Cardiac fibroblast (primary cell): ENCODE results near the gene PAF1.

Experiments
- DNase-seq, 2 donors: peaks; one replicate each; pipeline versions ENCODE4 v3.0.0 to v3.0.0-alpha.2; 2010; ENCODE audit warnings: low read depth in 2 of 2
- H3K4me3 ChIP-seq, 2 donors: replicated peaks in 1 of 2; 1 replicate in 1 of 2; 2 replicates in 1 of 2; pipeline ENCODE4 v1.5.1; 2011; ENCODE audit warnings: low read depth in 2 of 2, low read length in 2 of 2, mild to moderate bottlenecking in 2 of 2, moderate library complexity in 1 of 2
- CTCF ChIP-seq: IDR thresholded peaks from one replicate; pipeline ENCODE4 v1.5.1; 2011; ENCODE audit warnings: low read depth, mild to moderate bottlenecking, low read length, inconsistent platforms

Gene PAF1

GRCh38 chr19:39352381-39353255, 38.3 kb downstream of the PAF1 start:
- DNase-seq, result no peak
- no peak for TF ChIP-seq CTCF
- no peak overlapping the region for H3K4me3 ChIP-seq

- no peak for TF ChIP-seq CTCF
- DNase-seq, result no peak
- H3K4me3 ChIP-seq, result no peak overlapping the region
Observed at GRCh38 chr19:39351537-39352064, 39.3 kb downstream of the PAF1 start.

- H3K4me3 ChIP-seq, result no peak overlapping the region
- DNase-seq, result no peak
- no peak for TF ChIP-seq CTCF
Observed at GRCh38 chr19:39350156-39350555, 40.8 kb downstream of the PAF1 start.

GRCh38 chr19:39349326-39349725, 41.6 kb downstream of the PAF1 start:
- no peak for DNase-seq
- no peak for TF ChIP-seq CTCF
- H3K4me3 ChIP-seq, result no peak overlapping the region

- no peak for TF ChIP-seq CTCF
- H3K4me3 ChIP-seq, result no peak overlapping the region
- peak in 1 of 2 donors; percentile 48 for DNase-seq
Observed at GRCh38 chr19:39347332-39348164, 43.4 kb downstream of the PAF1 start.

- no peak for TF ChIP-seq CTCF
- DNase-seq, result no peak
- no peak overlapping the region for H3K4me3 ChIP-seq
Observed at GRCh38 chr19:39345956-39346355, 45.0 kb downstream of the PAF1 start.
